22Rv1 (cell line): ENCODE data around the gene BBIP1.

Experiments
- CTCF ChIP-seq: fragments of 450-650 bp; IDR thresholded peaks from 2 replicates; pipeline ENCODE4 v1.5.1; 2017; ENCODE audit warnings: mild to moderate bottlenecking
- ZFX ChIP-seq: fragments of 450-650 bp; IDR thresholded peaks from 2 replicates; pipeline ENCODE4 v1.6.1; 2017; ENCODE audit warnings: antibody characterized with exemption, borderline replicate concordance

- TF ChIP-seq CTCF: no peak
- TF ChIP-seq ZFX: no peak
Measured at GRCh38 chr10:110862961-110863360, 56.0 kb downstream of the BBIP1 start.
